Measurements from ENCODE around the gene GRAMD2B.
"Not testable (repeated sequence)": the region's sequence is repeated elsewhere in the genome, so short reads cannot be mapped to it uniquely, and the experiment has no call there.

GRAMD2B gene

DNA sequence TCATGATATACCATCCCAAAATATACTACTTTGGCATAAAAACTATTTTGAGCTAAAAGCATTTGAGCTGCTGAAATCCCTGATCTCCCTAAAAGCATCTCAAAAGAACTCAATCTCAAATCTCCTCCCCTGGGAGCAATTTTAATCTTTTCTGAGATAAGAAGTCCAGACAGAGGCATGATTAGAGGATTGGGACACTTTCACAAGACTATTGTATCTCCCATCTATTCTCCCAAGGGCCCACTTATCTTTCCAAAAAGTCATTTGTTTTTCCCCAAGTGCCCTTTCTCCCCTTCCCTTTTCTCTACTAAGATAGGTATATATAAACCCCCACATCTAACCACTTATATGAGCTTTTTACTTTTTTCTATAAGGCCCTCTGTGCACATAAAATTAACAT is 92.1 kb downstream of the GRAMD2B start:
- no peak for DNase-seq

DNA sequence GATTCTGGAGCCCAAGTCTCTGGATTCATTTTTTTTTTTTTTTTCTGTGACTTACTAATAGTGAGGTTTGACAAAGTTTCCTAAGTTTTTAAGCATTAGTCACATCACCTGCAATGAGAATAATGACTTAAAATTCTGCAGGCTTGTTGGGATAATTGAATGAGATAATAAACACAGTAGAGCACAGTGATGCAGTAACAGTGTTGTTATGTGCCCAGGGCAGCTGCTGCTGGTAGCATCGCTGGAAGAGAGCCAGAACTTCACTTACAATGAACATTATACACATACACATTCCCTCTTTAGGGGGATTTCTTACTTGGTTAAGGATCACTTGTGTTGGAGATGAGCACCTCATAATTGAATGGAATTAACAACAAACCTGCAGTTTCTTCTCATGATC is 92.9 kb downstream of the GRAMD2B start:
- DNase-seq = no peak

DNA sequence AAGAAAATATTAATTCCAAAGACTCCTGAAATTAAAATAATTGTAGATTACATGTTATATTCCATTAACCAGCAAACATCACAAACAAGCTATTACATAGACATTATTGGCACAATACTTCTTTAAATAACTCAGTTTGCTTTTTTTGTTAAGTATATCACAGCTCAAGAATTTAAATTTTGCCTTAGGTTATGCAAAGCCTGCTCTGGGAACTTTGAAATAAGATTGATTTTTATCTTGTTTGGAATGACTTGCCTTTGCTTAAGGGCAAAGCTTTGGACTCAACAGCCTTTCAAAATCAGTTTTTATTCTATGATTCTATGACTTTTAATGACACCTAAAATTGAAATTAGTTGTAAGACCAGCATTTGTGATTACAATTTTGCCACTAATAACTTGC is 93.6 kb downstream of the GRAMD2B start:
- DNase-seq = no peak

DNA sequence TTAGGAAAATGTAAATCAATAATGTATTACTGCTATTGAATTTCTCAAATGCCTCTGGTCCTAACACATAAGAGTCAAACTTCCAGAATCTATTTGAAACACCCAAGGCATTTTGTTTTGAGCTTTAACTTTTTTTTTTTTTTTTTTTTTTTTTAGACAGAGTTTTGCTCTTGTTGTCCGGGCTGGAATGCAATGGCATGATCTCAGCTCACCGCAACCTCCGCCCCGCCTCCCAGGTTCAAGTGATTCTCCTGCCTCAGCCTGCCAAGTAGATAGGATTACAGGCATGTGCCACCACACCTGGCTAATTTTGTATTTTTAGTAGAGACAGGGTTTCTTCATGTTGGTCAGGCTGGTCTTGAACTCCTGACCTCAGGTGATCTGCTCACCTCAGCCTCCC is 96.0 kb downstream of the GRAMD2B start:
- not testable (repeated sequence) for DNase-seq

DNA sequence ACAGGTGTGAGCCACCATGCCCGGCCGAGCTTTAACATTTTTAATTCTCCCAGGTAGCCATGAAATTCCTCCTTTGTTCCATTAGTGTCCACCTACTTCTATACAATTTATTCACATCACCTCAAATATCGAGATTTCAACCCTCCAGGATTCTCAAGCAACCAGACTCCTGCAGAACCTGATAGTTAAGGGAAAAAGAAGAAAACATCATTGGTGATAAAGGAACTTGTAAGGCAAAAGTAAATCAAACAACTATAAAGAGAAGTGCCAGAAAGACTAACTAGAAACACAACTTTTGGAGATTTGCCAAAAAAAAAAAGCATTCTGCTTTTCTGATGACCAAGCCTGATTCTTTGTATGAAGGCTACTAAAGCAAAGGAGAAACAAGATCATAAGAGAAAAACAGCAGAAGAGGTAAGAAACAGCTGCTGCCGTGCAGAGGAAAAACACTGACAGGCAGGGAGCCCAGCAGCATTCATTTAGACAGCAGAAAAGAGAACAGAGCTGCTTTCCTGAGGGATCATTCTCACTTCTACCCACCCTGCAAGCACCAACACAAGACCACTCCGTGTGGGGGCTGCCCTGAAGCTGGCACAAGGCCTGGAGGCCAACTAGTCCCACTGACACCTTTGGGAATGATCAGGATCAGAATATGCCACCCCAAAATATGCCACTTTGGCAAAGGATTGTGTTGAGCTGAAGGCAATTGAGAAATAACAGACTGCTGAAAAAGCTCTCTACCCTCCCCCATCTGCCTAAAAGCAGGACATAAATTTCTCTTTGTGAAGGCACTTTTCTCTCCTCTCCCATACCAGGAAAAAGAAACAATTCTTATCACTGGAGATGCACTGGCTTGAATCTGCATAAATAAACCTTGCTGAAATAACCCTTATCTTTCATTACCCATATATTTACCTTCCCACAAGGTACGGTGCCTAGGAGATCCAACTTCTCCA is 96.7 kb downstream of the GRAMD2B start:
- no peak for DNase-seq

DNA sequence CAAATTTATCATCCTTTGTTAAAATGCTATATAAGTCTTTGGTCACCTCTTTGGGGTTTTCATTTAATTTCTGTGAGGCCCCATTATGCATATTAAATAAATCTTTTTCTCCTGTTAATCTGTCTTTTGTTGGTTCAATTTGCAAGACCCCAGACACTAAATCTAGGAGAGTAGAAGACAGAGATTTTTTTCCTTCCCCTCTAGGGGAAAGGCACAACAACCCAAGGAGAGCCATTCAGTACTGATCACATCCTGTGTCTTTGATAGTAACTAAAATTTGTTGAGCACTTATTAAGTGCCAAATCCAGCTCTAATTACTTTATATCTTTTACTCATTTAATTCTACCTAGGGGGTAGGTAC is 97.4 kb downstream of the GRAMD2B start:
- no peak for DNase-seq

DNA sequence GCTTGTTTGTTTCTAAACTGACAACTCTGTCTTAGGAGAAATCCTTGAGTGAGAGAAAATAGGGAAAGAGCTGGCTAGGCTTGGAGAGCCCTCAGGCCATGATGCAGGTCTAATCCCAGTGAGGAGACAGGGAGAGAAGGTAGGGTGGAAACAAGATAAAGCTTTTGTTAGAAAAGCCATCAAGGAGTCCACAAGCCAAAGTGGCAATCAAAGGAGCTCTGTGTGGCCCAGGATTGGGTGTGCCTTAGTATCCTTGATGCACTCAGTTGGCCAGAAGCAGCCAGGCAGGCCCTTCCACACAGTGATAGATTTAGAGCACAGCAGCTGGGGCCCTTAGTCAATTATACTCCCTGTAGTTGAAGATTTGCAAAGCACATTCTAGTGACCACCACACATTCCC is 97.9 kb downstream of the GRAMD2B start:
- DNase-seq = no peak

DNA sequence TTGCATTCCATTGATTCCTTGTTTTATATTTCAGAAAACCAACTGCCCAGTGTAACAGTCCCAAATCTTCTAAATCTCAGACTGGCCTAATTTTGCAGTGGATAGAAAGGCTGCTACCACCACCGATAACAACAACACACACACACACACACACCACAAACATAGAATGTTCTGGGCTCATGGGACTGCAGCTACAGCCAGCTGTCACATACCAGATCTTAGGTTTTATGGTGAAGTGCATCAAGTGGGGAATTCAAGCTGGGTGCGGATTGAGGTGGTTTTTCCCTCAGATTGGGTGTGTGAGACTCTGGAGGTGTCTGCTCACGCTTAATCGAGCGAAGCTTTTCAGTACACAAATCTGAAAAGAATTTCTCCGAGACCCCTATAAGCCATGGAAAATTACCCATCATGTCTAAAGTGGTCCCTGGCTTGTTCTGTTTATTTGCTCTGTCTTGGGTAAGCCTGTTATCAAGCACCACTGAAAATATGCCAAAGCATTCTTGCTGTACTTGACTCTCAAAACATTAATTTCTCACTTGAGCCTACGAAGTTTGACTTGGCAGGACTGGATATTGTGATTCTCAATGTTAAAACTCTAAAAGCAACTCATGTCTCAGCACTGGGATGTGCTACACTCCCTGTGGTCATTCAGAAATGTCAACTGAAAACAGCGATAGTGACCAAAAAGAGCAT is 100.8 kb downstream of the GRAMD2B start:
- no peak for DNase-seq

DNA sequence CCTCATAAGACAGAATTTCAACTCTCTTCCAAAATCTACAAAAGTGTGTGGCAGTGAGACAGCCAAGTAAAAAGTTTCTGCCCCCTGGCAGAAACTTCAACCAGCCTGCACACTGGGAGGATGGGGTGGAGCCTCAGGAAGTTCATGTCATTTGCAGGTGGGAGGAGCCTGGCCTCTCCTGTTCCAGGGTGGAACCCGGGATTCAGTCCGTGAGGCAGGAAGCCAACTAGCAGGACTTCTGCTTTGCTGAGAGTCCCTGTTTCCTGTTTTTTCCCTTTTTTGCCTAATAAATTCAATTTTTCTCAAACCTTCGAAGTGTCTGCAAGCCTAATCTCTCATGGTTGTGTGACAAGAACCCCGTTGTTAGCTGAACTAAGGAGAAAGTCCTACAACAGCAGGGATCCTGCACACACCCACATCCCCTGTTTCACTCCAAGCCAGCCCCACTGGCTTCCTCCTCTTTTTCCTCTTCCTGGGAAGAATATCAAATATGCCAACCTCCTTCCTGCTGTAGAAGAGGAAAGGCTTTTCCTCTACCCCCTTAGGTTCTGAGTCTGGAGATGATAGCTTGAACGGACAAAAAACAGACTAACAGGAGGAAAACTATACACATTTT is 102.5 kb downstream of the GRAMD2B start:
- no peak for DNase-seq

DNA sequence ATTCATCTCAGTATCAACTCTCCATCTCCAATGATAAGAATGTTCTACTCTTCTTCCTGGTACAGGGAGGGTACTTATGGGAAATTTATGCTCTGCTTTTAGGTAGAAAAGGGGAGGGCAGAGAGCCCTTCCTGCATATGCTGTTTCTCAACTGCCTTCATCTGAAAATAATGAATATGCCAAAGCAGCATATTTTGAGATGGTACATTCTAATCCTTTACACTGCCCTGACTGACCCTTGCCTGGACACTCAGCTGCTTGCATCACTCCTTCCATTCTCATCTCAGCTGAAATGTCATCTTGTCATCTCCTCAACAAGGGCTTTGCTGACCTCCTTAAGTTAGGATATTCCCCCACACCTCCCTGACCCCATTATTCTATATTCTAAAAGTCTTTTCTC is 103.3 kb downstream of the GRAMD2B start:
- DNase-seq = no peak

DNA sequence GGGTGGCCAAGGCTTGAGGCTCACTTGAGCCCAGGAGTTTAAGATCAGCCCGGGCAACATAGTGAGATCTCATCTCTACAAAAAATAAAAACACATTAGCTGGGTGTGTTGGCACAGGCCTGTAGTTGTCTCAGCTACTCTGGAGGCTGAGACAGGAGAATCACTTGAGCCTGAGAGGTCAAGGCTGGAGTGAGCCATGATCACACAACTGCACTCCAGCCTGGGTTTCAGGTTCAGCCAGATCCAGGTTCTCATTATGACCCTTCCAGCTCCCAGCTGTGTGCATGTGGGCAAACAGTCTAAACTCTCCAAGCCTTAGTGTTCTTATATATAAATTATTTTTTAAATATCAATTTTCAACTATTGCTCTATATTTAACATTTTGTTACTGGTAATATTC is 103.9 kb downstream of the GRAMD2B start:
- no peak for DNase-seq

DNA sequence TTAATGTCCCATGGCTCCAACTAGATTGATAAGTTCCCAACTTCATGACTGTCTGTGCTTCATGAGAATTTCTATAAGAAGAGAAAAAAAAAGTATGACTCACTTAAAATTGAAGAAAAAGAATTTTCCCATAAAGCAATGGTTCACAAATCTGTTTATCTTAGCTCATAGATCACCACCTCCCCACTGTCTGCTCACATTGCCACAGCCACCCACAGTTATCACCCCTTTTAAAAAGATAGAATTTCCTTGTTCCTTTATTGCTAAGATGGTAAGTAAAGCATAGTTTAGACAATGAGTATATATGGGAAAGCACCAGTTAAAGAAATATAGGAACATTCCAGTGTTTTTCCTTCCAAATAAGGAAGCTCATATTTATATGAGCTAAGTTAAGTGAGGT is 104.7 kb downstream of the GRAMD2B start:
- no peak for DNase-seq

DNA sequence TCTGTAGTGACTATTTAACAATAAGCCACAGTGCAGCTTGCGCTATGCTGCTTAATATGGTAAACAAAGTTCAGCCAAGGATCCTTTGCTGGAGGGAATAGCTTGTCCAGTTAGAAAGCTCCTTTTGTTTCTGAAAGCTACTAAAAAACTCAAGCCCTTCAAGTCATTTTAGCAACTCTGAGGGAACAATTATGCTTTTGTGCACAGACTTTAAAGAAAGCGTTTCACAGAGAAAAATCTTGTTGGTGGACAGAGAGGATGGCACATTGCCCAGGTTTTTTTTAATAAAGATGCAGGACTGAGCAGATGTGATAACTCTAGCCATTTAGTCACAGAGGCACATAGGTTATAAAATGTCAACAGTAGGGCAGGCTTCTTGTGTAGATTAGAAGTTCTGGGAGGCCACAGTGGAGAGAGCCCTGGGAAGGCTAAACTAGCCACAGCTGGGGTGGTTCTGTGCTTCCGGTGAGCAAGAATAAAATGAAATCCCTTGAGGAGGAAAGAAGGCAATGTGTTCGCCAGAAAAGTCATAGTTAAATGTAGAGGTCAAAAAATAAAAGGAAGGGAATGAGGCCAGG is 108.4 kb downstream of the GRAMD2B start:
- no peak for DNase-seq

DNA sequence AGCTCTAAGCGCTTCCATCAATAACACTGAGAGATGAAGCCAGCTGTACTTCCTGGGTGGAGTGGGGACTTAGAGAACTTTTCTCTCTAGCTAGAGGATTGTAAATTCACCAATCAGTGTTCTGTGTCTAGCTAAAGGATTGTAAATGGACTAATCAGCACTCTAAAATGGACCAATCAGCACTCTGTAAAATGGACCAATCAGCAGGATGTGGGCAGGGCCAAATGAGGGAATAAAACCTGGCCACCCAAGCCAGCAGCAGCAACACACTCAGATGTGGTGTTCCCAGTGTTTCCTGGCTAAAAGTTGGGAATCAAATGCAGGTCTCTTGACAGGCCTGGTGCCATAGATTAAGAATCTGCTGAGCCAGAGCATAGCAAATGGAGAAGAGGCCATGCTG is 111.3 kb downstream of the GRAMD2B start:
- no peak for DNase-seq

DNA sequence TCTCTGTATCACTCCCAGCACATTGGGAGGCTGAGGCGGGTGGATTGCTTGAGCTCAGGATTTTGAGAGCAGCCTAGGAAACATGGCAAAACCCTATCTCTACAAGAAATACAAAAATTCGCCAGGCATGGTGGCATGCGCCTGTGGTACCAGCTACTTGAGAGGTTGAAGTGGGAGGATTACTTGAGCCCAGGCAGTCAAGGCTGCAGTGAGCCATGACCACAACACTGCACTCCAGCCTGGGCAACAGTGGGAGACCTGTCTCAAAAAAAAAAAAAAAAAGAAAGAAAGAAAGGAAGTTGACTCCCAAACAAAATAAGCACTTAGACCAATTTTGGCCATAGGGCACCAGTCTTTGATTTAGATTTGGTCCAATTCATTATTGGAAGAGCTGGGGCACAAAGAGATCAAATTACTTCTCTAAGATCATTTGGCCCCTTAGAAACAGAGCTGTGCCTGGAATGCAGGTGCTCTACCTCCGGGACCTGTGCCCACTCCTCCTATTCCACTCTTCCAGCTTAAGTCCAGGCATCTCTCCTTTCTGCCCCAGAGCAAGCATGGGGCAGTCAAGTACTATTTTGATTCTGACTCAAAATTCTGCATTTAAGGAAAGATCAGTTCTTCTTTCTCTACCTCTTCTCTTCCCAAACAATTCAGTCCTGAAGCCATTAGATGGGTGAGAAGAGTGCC is 112.8 kb downstream of the GRAMD2B start:
- no peak for DNase-seq

DNA sequence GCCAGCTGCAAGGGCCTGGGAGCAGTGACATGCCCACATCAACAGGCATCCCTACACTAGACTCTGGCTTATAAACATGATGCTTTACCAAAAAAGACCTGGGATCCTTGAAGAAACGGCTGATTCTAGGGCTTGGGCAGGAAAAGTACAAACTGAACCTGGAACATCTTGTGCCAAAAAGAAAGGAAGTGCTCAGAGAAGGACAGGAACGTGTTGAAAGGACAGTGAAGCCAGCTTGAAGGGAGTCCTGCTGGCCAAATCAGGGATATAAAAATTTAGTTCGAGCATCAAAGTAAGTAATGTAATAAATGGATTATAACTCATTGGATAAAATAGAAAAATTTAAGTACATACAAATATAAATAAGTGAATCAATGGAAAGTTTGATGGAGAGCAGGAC is 113.7 kb downstream of the GRAMD2B start:
- no peak for DNase-seq

DNA sequence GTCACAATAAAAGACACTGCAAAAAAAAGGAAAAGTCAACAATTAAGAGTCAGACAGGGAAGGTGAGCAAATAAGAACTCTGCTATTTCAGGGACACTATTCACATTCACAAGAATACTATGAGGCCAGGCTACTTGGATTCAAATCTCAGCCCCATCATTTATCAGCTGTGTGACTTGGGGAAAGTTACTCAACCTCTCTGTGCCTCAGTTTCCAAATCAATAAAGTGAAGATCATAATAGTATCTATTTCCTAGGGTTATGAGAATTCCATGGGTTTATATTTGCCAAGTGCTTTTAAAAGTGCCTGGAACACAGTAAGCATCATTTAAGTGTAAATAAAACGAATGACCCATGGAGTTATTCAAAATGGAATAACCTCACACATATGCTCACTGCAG is 115.4 kb downstream of the GRAMD2B start:
- no peak for DNase-seq

DNA sequence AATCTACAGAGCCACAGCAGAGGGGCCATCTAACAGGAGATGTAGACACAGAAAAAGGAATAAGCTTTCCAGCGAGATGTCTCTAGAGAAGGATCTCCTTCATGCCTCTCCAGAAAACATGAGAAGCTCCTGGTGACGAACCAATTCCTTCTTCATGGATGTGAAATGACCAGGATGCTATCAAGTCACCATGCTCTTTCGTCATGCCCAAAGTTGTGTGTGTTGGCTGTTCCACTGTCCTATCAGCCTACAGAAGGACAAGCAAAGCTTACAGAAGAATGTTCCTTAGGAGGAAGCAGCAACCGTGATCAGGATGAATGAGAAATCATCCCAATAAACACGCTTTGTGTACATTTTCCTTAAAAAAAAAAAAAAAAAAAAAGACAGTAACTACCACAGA is 117.4 kb downstream of the GRAMD2B start:
- DNase-seq = no peak

DNA sequence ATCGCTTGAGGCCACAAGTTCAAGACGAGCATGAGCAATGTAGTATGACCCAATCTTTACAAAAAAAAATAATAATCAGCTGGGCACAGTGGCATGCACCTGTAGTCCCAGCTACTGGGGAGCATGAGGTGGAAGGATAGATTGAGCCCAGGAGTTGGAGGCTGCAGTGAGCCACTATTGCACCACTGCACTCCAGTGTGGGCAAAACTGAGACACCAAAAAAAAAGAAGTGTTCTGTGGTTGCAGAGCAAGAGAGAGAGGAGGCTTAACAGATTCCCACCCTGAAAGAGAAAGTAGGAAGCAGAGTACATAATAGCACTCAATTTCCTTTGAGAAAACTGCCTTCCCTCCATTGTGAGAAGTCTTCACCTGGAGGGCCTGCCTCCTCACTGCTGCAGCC is 119.2 kb downstream of the GRAMD2B start:
- no peak for DNase-seq

DNA sequence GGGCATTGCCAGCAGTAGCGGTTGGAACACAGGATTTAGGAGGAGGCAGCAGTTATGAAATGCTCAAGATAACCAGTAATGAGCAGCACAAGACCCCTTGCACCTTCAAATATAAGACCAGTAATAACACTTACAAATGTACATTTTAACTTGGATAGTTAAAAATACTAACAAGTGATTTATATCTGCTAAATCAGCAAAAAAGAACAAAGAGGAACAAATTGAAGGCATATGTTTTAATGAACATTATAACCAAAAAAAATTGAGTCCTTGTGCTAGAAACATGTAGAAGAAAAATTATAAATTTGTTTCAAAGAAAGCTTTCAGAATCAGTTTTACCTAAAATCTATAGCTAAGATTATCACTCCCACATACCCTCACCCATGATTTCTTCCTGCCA is 119.8 kb downstream of the GRAMD2B start:
- DNase-seq = no peak

DNA sequence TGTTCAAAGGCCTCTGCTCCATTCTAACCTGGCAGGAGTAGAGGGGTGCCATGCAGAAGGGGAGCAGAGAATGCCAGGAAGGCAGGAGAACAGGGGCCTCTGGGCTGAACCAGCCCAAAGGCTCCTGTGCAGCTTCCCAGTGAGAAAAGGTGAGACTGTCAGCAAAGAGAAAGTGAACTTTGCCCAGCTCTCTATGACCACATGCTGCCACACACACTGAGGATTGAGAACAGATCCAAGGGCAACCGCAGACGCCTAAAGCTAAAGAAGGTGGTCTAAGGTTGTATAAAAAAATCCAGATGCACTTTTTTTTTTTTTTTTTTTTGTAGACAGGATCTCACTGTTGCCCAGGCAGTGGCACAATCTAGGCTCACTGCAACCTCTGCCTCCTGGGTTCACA is 120.5 kb downstream of the GRAMD2B start:
- no peak for DNase-seq
